Activated B cell treated with CpG ODN at 0.5 μM for 24 hours (primary cell): ENCODE results near the gene DDX59. TPM values are rescaled to one million over a fixed set of nuclear protein-coding genes. Genes with fewer than 3 reads are reported as not detected.

ENCODE experiments used
- ATAC-seq: fragments of 200-7000 bp; cut with Tn5 transposase; one replicate; pipeline ENCODE4 v1.10.0; 2021; ENCODE audit warnings: low read depth, mild to moderate bottlenecking, moderate library complexity
- CTCF ChIA-PET: fragments of 350-600 bp; sonication (Branson Sonifier 250); formaldehyde crosslinking; loops from one replicate; lab custom pipeline; 2021; ENCODE audit warnings: antibody characterized with exemption; lab: Charles Lee
- POLR2A ChIA-PET: fragments of 350-600 bp; sonication (Branson Sonifier 250); formaldehyde crosslinking; loops from one replicate; lab custom pipeline; 2021; ENCODE audit warnings: antibody characterized with exemption; lab: Charles Lee
- DNase-seq: peaks from one replicate; pipeline ENCODE4 v3.0.0; 2022
- H3K27ac Mint-ChIP-seq: one replicate; pipeline ENCODE4 v1.8.0; 2020; ENCODE audit warnings: mixed read lengths
- H3K27me3 Mint-ChIP-seq: one replicate; pipeline ENCODE4 v1.8.0; 2021; ENCODE audit warnings: mixed read lengths
- H3K36me3 Mint-ChIP-seq: one replicate; pipeline ENCODE4 v1.8.0; 2021; ENCODE audit warnings: low read depth, mixed read lengths
- H3K4me1 Mint-ChIP-seq: one replicate; pipeline ENCODE4 v1.8.0; 2021; ENCODE audit warnings: mixed read lengths
- H3K4me3 Mint-ChIP-seq: one replicate; pipeline ENCODE4 v1.8.0; 2020; ENCODE audit warnings: mild to moderate bottlenecking, mixed read lengths
- H3K9me3 Mint-ChIP-seq: one replicate; pipeline ENCODE4 v1.8.0; 2020; ENCODE audit warnings: mixed read lengths
- CTCF ChIP-seq: fragments of 200-600 bp; IDR thresholded peaks from one replicate; pipeline ENCODE4 v1.8.0; 2022; ENCODE audit warnings: antibody characterized with exemption, mild to moderate bottlenecking
- intact Hi-C: fragments of 100-400 bp; cut with micrococcal nuclease; formaldehyde crosslinking; loops from one replicate; pipeline ENCODE4 v1.15.1; 2024
- total RNA-seq: library from RNA; stranded (reverse); gene quantifications from 2 replicates; pipeline ENCODE4 v1.2.3, GENCODE V29; 2022

Gene DDX59
- total RNA-seq, 1 donor from 2014 or later, result 27.6 TPM

- H3K4me3 Mint-ChIP-seq, result no peak overlapping the region
- no peaks in the 10 kb centered on the region for H3K9me3 Mint-ChIP-seq
- no peaks in the 10 kb centered on the region for H3K4me1 Mint-ChIP-seq
Measured at GRCh38 chr1:200693327-200693726, 23.6 kb upstream of the DDX59 start.

GRCh38 chr1:200692316-200692715 lies 22.6 kb upstream of the DDX59 start:
- Mint-ChIP-seq H3K36me3 (no peaks in the 10 kb centered on the region), H3K4me1 (no peaks in the 10 kb centered on the region), H3K9me3 (no peaks in the 10 kb centered on the region), H3K4me3 (no peak overlapping the region), H3K27ac (no peak overlapping the region), H3K27me3 (peaks cover 9% of the 10 kb centered on the region)
- intact Hi-C loops, result no loop called here
- no peak for TF ChIP-seq CTCF
- ATAC-seq (no peak), DNase-seq (no peak)
- ChIA-PET POLR2A (no interaction called here), CTCF (no interaction called here)

More at GRCh38 chr1:200693327-200693726, 23.6 kb upstream of the DDX59 start:
- ChIA-PET POLR2A (no interaction called here), CTCF (no interaction called here)
- TF ChIP-seq CTCF, result no peak
- DNase-seq, result no peak
- Mint-ChIP-seq H3K36me3 (no peaks in the 10 kb centered on the region), H3K27ac (no peak overlapping the region), H3K27me3 (peaks cover 10% of the 10 kb centered on the region)
- intact Hi-C loops, result no loop called here
- ATAC-seq, result no peak

- no peak overlapping the region for H3K27ac Mint-ChIP-seq
- intact Hi-C loops, result no loop called here
- DNase-seq (no peak), ATAC-seq (no peak)
- no peaks in the 10 kb centered on the region for H3K27me3 Mint-ChIP-seq
- no peaks in the 10 kb centered on the region for H3K4me1 Mint-ChIP-seq
- no peak for TF ChIP-seq CTCF
- no peaks in the 10 kb centered on the region for H3K9me3 Mint-ChIP-seq
- H3K36me3 Mint-ChIP-seq, result no peaks in the 10 kb centered on the region
- no peak overlapping the region for H3K4me3 Mint-ChIP-seq
- CTCF ChIA-PET, result no interaction called here
- POLR2A ChIA-PET, result no interaction called here
Measured at GRCh38 chr1:200686620-200687019, 16.9 kb upstream of the DDX59 start.

GRCh38 chr1:200684015-200684414 lies 14.3 kb upstream of the DDX59 start:
- no peaks in the 10 kb centered on the region for H3K9me3 Mint-ChIP-seq
- POLR2A ChIA-PET, result no interaction called here
- DNase-seq (no peak), ATAC-seq (no peak)
- peaks cover 1% of the 10 kb centered on the region for H3K27me3 Mint-ChIP-seq
- no peak for TF ChIP-seq CTCF
- H3K36me3 Mint-ChIP-seq, result no peaks in the 10 kb centered on the region
- H3K4me1 Mint-ChIP-seq, result no peaks in the 10 kb centered on the region
- CTCF ChIA-PET, result no interaction called here
- no peak overlapping the region for H3K4me3 Mint-ChIP-seq
- H3K27ac Mint-ChIP-seq, result no peak overlapping the region
- intact Hi-C loops, result no loop called here

GRCh38 chr1:200683298-200683697 lies 13.6 kb upstream of the DDX59 start:
- Mint-ChIP-seq H3K36me3 (no peaks in the 10 kb centered on the region), H3K4me3 (no peak overlapping the region), H3K9me3 (no peaks in the 10 kb centered on the region), H3K4me1 (no peaks in the 10 kb centered on the region), H3K27me3 (peaks cover 1% of the 10 kb centered on the region), H3K27ac (no peak overlapping the region)
- ChIA-PET CTCF (no interaction called here), POLR2A (no interaction called here)
- ATAC-seq (no peak), DNase-seq (no peak)
- intact Hi-C loops, result no loop called here
- TF ChIP-seq CTCF, result no peak
